GM18909 (cell line): Measurements from ENCODE around the gene CDC25C.
"Not testable (repeated sequence)": the region's sequence is repeated elsewhere in the genome, so short reads cannot be mapped to it uniquely, and the experiment has no call there.

ENCODE experiments used
- ATAC-seq: cut with Tn5 transposase; IDR thresholded peaks from one replicate; pipeline ENCODE4 v1.9.1; 2021; ENCODE audit warnings: mild to moderate bottlenecking; ENCODE audit not compliant: unreplicated experiment, poor library complexity

CDC25C gene

GRCh38 chr5:138349852-138350562 lies 18.4 kb upstream of the CDC25C start:
- ATAC-seq, result no peak

DNA sequence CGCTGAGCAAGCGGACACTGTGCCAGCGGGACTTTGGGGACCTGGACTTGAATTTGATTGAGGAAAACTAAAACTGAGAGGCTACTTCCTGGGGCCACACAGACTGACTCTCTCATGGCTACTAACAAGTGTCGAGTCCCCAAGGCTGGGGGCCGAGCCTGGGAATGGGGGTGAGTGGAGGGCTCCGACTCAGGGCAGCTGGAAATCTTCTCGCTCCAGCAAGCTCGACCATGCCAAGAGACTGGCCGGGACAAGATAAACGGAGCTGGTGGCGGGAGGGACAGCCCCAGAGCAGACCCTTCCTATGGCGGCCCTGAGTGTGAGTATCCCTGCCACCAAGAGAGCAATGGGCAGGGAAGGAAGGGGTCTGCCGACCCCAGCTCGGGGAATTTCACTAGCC lies 15.3 kb upstream of the CDC25C start:
- ATAC-seq, result no peak

- no peak for ATAC-seq
These were observed 13.5 kb upstream of the CDC25C start for GRCh38 chr5:138344887-138345622.

GRCh38 chr5:138340008-138340407 lies 8.4 kb upstream of the CDC25C start:
- no peak for ATAC-seq

GRCh38 chr5:138339464-138339863 lies 7.9 kb upstream of the CDC25C start:
- ATAC-seq, result no peak

GRCh38 chr5:138339091-138339456 lies 7.5 kb upstream of the CDC25C start:
- no peak for ATAC-seq

- peak; percentile 1 for ATAC-seq
These were observed 6.9 kb upstream of the CDC25C start for GRCh38 chr5:138338411-138339090.

DNA sequence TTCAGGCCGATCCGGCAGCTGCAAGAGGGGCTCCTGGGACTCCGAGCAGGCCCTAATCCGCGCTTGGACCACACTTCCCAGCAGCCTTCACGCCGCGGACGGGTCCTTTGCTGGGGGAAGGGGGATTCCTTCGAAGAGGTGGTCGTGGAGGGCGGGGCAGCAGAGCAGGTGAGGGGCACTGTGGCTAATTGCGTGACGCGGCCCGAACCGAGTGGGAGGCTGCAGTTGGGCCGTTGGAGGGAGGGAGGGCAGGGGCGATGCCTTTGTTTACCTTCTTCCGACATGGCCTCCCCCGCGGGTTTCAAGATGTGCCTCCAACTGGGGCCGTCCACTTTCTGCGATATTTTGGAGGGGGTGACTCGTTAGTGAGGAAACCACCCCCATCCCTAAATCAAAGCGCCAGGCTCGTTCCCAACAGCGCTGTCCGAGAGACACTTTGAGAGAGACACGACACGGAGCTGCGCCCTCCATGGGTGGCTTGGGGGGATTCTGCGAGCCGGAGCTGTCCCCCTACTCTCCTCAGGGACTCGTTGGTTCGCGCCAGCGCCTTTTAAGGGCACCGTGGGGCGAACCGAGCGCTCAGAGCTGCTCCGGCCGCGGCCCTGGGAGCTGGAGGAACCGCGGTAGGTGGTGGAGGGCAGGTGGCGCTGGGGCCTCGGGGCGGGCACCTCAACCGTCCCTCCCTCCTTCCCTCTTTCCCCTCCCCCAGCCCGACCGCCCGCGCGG lies 6.2 kb upstream of the CDC25C start, which contains the start of gene FAM53C:
FAM53C (plus strand) TSS at position 582 of the 726 bp plus-strand sequence. CDS start 3,070 bp downstream, outside the sequence.
- peak; percentile 87 for ATAC-seq

DNA sequence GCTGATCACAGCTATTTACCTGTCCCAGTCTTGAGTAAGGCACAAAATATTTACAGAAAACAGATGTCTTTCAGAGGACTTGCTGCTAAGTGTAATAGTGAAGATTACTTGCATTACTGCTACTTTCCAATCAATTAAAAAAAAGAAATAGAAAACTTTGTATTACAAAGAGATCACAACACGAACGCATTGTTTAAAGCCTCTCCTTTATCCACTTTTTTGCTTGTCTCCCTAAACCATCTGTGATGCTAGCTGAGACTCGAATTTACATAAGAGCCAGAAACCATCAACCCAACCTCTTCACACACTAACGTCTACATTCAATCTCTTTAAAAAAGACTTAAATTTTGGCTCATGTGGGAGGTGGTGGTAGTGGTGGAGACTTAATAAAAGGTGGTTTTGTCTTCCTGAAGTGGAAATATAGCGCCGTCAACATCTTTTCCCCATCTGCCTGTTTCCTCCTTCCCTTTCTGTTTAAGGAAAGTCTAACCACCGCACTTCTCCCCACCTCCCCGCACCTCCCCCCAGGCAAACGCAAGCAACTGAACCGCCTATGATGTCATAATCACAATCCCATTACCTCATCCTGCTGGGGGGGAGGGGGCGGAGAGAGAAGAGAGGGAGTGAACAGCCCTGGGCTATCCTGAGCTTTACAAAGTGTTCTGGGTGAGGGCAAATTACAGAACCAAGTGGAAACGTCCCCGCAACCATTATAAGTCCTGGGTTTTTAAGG lies 5.5 kb upstream of the CDC25C start:
- peak; percentile 18 for ATAC-seq

DNA sequence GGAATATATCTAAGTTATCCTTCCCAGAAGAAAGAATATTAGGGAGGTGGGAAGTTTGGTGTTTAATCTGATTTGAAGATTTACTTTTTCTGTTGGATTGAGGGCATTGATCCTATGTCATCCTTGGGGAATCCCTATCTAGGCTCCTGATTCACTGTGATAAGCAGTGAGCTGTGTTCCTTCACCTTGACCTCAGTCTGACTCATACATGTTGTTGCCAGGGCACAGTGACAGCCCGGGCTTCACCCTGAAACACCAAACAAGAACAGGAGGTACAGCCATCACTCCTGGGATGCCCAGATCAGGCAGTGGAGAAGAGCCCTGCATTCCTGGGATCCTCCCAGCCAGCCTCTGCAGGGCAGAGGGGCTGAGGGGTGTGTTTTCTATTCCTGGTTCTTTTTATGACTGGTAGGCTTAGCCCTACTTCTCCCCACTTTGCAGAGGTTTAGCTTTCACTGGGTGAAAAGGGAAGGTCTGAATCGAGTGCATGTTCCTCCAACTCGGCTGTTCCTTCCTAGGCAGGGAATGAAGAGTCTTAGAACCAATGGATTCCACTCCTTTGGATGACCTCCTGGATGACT lies 3.4 kb upstream of the CDC25C start:
- no peak for ATAC-seq

DNA sequence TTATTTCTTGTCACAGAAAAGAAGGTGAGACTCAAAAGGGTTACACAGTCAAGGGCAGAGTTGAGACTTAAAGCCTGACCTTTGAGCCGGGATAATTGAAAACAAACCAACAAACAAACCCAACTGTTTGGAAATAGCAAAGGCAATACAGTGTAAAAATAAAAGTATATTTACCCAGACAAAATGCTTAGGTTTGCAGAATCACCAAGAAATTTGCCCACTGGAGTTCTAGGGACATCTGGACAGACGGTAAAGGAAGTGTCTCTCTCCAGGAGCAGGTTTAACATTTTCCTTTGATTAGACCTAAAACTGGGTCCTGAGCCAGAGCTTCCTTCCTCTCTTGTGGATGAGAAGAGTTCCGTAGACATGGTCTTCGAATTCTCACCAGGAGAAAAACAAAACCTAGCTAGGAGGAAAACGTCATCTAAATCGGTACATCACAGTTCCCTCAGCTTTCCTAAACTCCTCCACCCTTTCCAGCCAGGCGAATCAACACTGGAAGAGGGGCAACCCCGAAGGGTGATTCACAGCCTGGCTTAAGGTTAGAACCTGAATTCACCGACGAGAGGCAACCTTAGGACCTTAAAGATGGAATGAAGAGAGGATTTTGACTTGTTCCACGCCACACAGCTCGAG lies 673 bp downstream of the CDC25C start:
- ATAC-seq, result no peak

- ATAC-seq, result not testable (repeated sequence)
These were observed 13.4 kb downstream of the CDC25C start for GRCh38 chr5:138318211-138318610.

DNA sequence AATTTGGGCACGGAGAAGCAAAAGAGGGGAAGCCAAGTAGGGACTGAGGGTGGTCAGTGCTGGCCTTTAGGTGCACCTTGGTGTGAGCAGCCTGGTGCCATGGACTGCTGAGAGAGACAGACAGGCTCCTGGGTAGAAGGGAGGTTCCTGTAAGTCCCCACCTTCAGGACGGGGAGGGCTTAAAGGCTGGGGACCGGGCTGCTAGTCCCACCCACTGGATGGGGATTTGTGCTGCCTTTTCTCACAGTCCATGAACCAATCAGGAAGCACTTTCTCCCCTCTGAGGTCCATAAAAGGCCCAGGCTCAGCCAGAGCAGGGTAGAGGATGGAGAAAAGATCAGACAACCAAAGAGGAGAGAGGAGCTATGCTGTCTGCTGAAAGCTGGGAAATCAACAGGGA lies 15.2 kb downstream of the CDC25C start:
- no peak for ATAC-seq

DNA sequence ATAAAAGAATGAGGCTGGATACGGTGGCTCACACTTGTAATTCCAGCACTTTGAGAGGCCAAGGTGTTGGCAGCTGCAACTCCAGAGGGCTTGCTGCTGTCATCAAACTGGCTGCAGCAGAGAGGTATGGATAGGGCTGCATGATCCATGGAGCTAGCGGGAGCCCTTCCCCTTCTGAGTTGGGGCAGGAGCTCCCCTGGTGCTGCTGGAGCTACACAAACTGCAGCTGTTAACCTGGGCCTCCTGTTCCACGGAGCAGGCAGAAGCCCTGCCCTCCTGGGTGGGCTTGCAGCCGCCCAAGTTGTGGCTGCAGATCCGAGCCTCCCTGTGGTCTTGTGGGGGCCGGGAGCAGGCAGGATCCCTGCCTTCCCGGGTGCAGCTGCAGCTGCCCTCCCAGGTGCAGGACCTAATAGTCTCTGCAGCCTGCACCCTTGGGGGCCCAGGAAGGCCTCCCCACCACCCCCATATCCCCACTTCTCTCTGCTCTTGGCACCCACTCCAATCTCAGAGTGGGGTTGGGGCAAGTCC lies 15.8 kb downstream of the CDC25C start:
- no peak for ATAC-seq

DNA sequence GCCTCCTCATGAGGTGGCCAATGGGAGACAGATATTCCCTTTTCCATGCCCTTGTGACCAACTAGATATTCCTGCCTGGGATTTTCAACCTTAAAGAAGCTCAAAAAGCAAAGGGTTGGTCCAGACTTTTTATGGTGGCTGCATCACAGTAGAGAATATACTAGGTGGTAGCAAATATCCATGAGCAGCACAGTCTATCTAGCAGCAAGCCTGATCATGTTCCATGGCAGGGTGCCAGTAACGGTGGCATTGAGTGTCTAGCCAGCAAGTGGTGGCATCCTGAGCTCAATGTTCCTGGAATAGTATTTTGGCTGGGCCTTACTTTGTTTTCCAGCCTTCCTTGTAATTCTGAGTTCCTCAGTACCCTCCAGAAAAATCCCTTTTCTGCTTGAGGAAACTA lies 25.8 kb downstream of the CDC25C start:
- no peak for ATAC-seq

DNA sequence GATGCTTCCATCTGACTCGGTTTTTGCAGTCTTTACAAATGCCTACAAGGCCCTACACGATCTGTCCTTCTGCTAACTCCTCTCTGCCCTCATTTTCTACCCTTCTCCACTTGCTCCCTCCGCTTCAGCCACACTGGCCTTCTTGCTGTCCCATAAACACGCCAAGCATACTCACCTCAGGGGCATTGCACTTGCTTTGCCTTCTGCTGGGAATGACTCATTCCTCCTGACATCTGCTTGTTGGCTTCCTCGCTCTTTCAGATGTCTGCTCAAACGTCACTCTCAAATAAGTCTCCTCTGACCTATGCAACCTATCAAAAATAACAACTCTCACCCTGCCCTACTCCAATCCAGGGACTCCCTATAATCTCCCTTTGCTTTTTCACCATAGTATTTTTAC lies 28.2 kb downstream of the CDC25C start:
- no peak for ATAC-seq

- ATAC-seq, result no peak
These were observed 42.3 kb downstream of the CDC25C start for GRCh38 chr5:138289296-138289695.

DNA sequence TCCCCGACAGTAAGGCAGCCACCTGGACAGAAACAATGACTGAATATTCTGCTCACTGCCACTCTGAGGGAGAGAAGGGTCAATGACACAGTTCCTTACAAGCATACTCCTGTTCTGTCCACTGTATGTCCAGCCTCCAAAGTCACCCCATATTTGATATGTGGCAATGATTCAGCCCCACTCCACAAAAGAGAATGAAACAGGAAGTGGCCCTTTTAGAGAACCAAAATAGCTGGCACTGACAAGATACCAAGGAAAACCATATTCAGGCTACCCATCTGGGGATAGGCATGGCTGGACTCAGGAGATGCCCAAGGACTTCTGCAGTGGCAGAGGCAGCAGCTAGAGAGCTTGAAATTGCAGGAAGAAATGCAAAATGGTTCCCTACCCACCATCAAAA lies 44.4 kb downstream of the CDC25C start:
- ATAC-seq, result no peak
